ENCODE results near the gene COMP. TPM values are rescaled to one million over a fixed set of nuclear protein-coding genes. Genes with fewer than 3 reads are reported as not detected.

Gene COMP
- total RNA-seq, 1 experiment from 2014 or later, result 0.04 TPM

DNA sequence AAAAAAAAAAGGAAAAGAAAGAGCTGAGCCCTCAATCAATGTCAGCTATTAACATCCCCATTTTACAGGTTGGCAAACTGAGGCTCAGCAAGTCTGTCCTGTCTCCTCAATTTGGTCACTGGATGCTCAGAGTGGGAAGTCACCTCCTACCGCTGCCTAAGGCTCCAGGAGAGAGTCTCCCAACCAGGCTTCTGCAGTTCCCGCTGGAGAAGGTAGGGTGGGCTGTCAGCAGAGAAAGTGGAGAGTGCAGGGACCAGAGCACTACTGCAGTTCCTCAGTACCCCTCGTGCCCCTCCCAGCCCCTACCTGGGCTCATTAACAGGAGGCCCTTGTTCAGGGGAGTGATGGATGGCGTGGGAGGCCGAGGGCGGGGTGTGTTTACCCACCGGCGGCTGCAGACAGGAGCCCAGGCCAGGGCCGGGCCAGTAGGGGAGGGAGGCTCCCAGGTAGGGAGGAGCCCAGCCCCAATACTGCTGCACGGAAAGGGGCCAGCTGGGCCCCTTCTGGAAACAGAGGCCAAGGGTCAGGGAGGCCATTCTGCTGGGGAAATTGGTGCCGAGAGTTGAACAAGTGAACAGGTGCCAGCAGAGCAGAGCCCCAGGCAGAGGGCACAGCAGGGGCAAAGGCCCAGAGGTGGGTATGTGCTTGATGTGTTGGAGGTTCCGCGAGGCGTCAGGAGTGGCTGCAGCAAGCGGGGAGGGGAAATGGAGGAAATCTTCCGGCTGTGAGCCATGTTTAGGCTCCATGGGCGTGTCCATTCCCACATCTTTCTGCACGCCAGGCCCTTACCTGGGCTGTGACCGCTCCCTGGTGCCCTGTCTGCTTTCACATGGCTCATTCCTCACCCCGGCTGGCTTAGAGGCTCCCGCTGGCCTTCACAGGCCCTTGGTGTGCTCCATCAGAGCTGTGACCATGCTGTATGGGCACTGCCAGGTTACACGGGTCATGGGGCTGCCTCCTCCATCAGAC is 7.6 kb upstream of the COMP start:
- intact Hi-C loops (cut with micrococcal nuclease), result no loop called here
- peak; percentile 33 for ATAC-seq

DNA sequence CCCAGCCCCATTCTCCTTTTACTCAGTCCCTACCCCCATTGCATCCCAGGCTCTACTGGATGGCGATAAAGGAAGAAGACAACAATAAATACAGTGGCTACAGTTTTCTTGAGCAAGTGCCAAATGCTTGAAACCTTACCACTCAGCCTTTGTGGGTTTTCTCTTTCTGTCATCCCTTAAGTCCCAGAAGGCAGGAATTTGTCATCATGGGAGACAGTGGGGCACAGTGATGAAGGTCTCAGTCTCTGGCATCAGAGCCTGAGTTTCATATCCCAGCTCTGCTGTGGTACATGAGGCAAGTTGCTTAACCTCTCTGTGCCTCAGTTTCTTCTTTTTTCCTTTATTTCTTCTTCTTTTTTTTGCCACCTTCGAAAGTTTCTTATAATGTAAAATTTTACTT is 5.1 kb upstream of the COMP start:
- DNase-seq (peak; percentile 23), ATAC-seq (no peak)
- no TSS peak for BruUV-seq (replicated peaks)
- Histone ChIP-seq H3K27me3 (ENCODE audit: low read length) (no peaks in the 10 kb centered on the region), H3K27ac (ENCODE audit: low read length) (no peak overlapping the region), H3F3A (ENCODE audit: low read length, unreplicated experiment) (no peaks in the 10 kb centered on the region), H3K9me2 (replicated peaks; ENCODE audit: low read length) (no peaks in the 10 kb centered on the region), H3K4me2 (ENCODE audit: low read length) (no peak overlapping the region), H3K9me3 (ENCODE audit: low read length) (no peaks in the 10 kb centered on the region), H3K4me3 (ENCODE audit: low read length) (no peak overlapping the region), H3K79me2 (ENCODE audit: low read length) (no peaks in the 10 kb centered on the region), H3K4me1 (ENCODE audit: insufficient read depth, low read length) (no peaks in the 10 kb centered on the region), H3K36me3 (ENCODE audit: low read depth, low read length) (no peaks in the 10 kb centered on the region), H2AFZ (ENCODE audit: low read length) (no peak overlapping the region), H4K20me1 (ENCODE audit: low read length) (no peaks in the 10 kb centered on the region), H3K9ac (ENCODE audit: low read length) (no peak overlapping the region)
- intact Hi-C loops (cut with micrococcal nuclease), result no loop called here
- POLR2A ChIA-PET (ENCODE audit: unreplicated experiment), result no interaction called here
- CTCF ChIA-PET, result interaction anchor here (0.6 to 0.7 kb wide), 2 partner anchors 231 to 1365 kb away, joined by 5 to 8 read pairs; no protein-coding TSS in a partner anchor
- TF ChIP-seq EZH2phosphoT487 (IDR thresholded peaks at IDR 0.05; ENCODE audit: borderline replicate concordance, low read length), result no peak
- TF ChIP-seq, protein P1, sequence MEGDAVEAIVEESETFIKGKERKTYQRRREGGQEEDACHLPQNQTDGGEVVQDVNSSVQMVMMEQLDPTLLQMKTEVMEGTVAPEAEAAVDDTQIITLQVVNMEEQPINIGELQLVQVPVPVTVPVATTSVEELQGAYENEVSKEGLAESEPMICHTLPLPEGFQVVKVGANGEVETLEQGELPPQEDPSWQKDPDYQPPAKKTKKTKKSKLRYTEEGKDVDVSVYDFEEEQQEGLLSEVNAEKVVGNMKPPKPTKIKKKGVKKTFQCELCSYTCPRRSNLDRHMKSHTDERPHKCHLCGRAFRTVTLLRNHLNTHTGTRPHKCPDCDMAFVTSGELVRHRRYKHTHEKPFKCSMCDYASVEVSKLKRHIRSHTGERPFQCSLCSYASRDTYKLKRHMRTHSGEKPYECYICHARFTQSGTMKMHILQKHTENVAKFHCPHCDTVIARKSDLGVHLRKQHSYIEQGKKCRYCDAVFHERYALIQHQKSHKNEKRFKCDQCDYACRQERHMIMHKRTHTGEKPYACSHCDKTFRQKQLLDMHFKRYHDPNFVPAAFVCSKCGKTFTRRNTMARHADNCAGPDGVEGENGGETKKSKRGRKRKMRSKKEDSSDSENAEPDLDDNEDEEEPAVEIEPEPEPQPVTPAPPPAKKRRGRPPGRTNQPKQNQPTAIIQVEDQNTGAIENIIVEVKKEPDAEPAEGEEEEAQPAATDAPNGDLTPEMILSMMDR (conservative IDR thresholded peaks at IDR 0.05; ENCODE audit: low read depth, low read length), result no peak
- TF ChIP-seq EZH2 (IDR thresholded peaks at IDR 0.05; ENCODE audit: low read length, unreplicated experiment), result no peak

More for the DNA sequence above, 7.6 kb upstream of the COMP start:
- H3K4me3 ChIP-seq (ENCODE audit: low read length), result no peak overlapping the region
- no peaks in the 10 kb centered on the region for H3K9me3 ChIP-seq (ENCODE audit: low read length)
- no peak overlapping the region for H3K9ac ChIP-seq (ENCODE audit: low read length)
- H3K27ac ChIP-seq (ENCODE audit: low read length), result no peak overlapping the region
- H4K20me1 ChIP-seq (ENCODE audit: low read length), result no peaks in the 10 kb centered on the region
- TF ChIP-seq EZH2 (IDR thresholded peaks at IDR 0.05; ENCODE audit: low read length, unreplicated experiment), result no peak
- TF ChIP-seq, protein P1 (conservative IDR thresholded peaks at IDR 0.05; ENCODE audit: low read depth, low read length), result no peak; the same call in 1 of the 2 replicates
- H3K9me2 ChIP-seq (replicated peaks; ENCODE audit: low read length), result no peaks in the 10 kb centered on the region
- H2AFZ ChIP-seq (ENCODE audit: low read length), result no peak overlapping the region
- no peaks in the 10 kb centered on the region for H3K79me2 ChIP-seq (ENCODE audit: low read length)
- ChIA-PET POLR2A (ENCODE audit: unreplicated experiment) (interaction anchor here (0.6 kb wide), 1 partner anchor 35 kb away, joined by 7 read pairs; no protein-coding TSS in a partner anchor), CTCF (interaction anchor here (0.6 kb wide), 1 partner anchor 49 kb away, joined by 7 read pairs; no protein-coding TSS in a partner anchor)
- no TSS peak for BruUV-seq (replicated peaks)
- H3F3A ChIP-seq (ENCODE audit: low read length, unreplicated experiment), result no peaks in the 10 kb centered on the region
- no peaks in the 10 kb centered on the region for H3K27me3 ChIP-seq (ENCODE audit: low read length)
- no peak overlapping the region for H3K4me2 ChIP-seq (ENCODE audit: low read length)
- no peak for DNase-seq
- no peaks in the 10 kb centered on the region for H3K36me3 ChIP-seq (ENCODE audit: low read depth, low read length)
- no peaks in the 10 kb centered on the region for H3K4me1 ChIP-seq (ENCODE audit: insufficient read depth, low read length)

DNA sequence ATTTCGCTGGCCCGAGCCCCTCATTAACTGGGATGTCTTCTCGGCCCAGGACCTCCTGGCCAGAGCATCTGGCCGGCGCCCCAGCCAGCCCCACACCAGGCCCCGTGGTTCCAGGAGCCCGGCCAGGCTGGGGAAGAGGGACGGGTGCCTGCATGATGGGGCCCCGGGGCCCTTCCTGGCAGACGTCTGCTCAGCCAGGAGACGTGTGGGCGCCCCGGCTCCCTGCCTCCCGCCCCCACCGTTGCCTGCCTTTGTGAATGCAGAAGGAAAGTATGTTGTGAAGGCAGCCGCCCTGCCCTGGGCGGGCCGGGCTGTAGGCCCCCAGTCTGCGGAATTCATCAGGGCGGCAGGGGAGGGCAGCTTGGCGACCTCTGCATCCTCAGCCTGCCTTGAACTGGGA is 4.4 kb upstream of the COMP start:
- ChIA-PET CTCF (no interaction called here), POLR2A (ENCODE audit: unreplicated experiment) (no interaction called here)
- Histone ChIP-seq H3K9me2 (replicated peaks; ENCODE audit: low read length) (no peaks in the 10 kb centered on the region), H3K27me3 (ENCODE audit: low read length) (peaks cover 5% of the 10 kb centered on the region), H3F3A (ENCODE audit: low read length, unreplicated experiment) (no peaks in the 10 kb centered on the region), H3K4me2 (ENCODE audit: low read length) (no peak overlapping the region), H3K4me3 (ENCODE audit: low read length) (no peak overlapping the region), H3K36me3 (ENCODE audit: low read depth, low read length) (no peaks in the 10 kb centered on the region), H3K79me2 (ENCODE audit: low read length) (no peaks in the 10 kb centered on the region), H4K20me1 (ENCODE audit: low read length) (no peaks in the 10 kb centered on the region), H2AFZ (ENCODE audit: low read length) (no peak overlapping the region), H3K9me3 (ENCODE audit: low read length) (no peaks in the 10 kb centered on the region), H3K27ac (ENCODE audit: low read length) (no peak overlapping the region), H3K4me1 (ENCODE audit: insufficient read depth, low read length) (no peaks in the 10 kb centered on the region), H3K9ac (ENCODE audit: low read length) (no peak overlapping the region)
- TF ChIP-seq EZH2 (IDR thresholded peaks at IDR 0.05; ENCODE audit: low read length, unreplicated experiment), result no peak
- TF ChIP-seq, protein P1 (conservative IDR thresholded peaks at IDR 0.05; ENCODE audit: low read depth, low read length), result no peak
- TF ChIP-seq EZH2phosphoT487 (IDR thresholded peaks at IDR 0.05; ENCODE audit: borderline replicate concordance, low read length), result no peak
- BruUV-seq (replicated peaks), result no TSS peak
- intact Hi-C loops (cut with micrococcal nuclease), result no loop called here
- ATAC-seq (no peak), DNase-seq (no peak)
